K562 (cell line): ENCODE results near the gene ATG10. TPM values are rescaled to one million over a fixed set of nuclear protein-coding genes. Genes with fewer than 3 reads are reported as not detected.
A peak's percentile ranks its signal among the peaks of the same experiment; 100 is the strongest.

ENCODE experiments used
- BRD9 ChIP-seq: fragments of 450-650 bp; IDR thresholded peaks from 2 replicates; pipeline ENCODE4 v1.6.1; 2018; ENCODE audit warnings: low read depth; ENCODE audit not compliant: partially characterized antibody
- E2F3 ChIP-seq: fragments of 250-450 bp; sonication (Bioruptor Pico); IDR thresholded peaks from 2 replicates; pipeline ENCODE4 v1.4.0; 2020; ENCODE audit warnings: mild to moderate bottlenecking
- FOXP1 ChIP-seq: sonication (generic); formaldehyde crosslinking; IDR thresholded peaks from 2 replicates; pipeline ENCODE4 v1.8.0; 2022; ENCODE audit warnings: mild to moderate bottlenecking, missing genetic modification reagents
- MTF1 ChIP-seq: fragments of 250-450 bp; sonication (Bioruptor Pico); IDR thresholded peaks from 2 replicates; pipeline ENCODE4 v1.9.0; 2021; ENCODE audit warnings: moderate library complexity, mild to moderate bottlenecking, inconsistent platforms, borderline replicate concordance
- POU5F1 ChIP-seq: fragments of 150-350 bp; IDR thresholded peaks from 2 replicates; pipeline ENCODE4 v1.6.1; 2014; ENCODE audit warnings: borderline replicate concordance, low read length, low read depth, mild to moderate bottlenecking; ENCODE audit not compliant: partially characterized antibody
- RBM39 ChIP-seq: fragments of 200-400 bp; formaldehyde crosslinking; optimal IDR thresholded peaks from 2 replicates; pipeline ENCODE3; 2018; ENCODE audit warnings: low read depth, low read length
- RFX5 ChIP-seq: IDR thresholded peaks from 2 replicates; pipeline ENCODE4 v1.6.1; 2011; ENCODE audit warnings: low read depth, mild to moderate bottlenecking, improper control_type of control experiment, low read length
- STAT5A ChIP-seq: IDR thresholded peaks from 2 replicates; pipeline ENCODE4 v1.6.1; 2012; ENCODE audit warnings: low read length, inconsistent platforms, borderline replicate concordance
- polyA plus RNA-seq, 8 experiments: library from polyadenylated mRNA; depleted of rRNA in 4 of 8; stranded (reverse) in 5 of 8; unstranded in 3 of 8; fragments of >200 nt; fragmentation: Nextera tagmentation in 2 of 8; fragmentation: Illumina TruSeq in 1 of 8; extraction: Ambion mirVana in 2 of 8; extraction: Trizol in 1 of 8; gene quantifications; 2 replicates each; pipeline versions ENCODE4 v1.2.1 to v1.2.3, GENCODE V29; 2011 to 2014; ENCODE audit warnings: inconsistent platforms in 1 of 8, missing spikeins in 1 of 8
- total RNA-seq, 7 experiments: library from RNA; depleted of rRNA in 6 of 7; stranded (reverse); fragments of >200 nt in 6 of 7; fragmentation: Illumina TruSeq in 2 of 7; extraction: Trizol in 2 of 7; gene quantifications; 2 replicates each; pipeline versions ENCODE4 v1.2.1 to v1.2.3, GENCODE V29; 2011 to 2021; ENCODE audit warnings: low replicate concordance in 1 of 7
- TF ChIP-seq, protein P1 (sequence below): sonication (generic); formaldehyde crosslinking; IDR thresholded peaks from 2 replicates; pipeline ENCODE4 v1.8.0; 2022; ENCODE audit warnings: missing genetic modification reagents, mild to moderate bottlenecking, moderate library complexity, borderline replicate concordance
- TF ChIP-seq, protein P2 (sequence below): fragments of 250-450 bp; sonication (Bioruptor Pico); IDR thresholded peaks from 2 replicates; pipeline ENCODE4 v1.4.0; 2020
- TF ChIP-seq, protein P3 (sequence below): conservative IDR thresholded peaks from 2 replicates; pipeline ENCODE4 v1.6.1; 2011; ENCODE audit warnings: low read depth, mild to moderate bottlenecking, low read length; ENCODE audit not compliant: control insufficient read depth
- TF ChIP-seq, protein P4 (sequence below), 2 experiments: fragments of 450-650 bp; IDR thresholded peaks; 2 replicates each; pipeline ENCODE4 v1.6.1; 2018; ENCODE audit warnings: mild to moderate bottlenecking in 2 of 2, low read depth in 1 of 2; ENCODE audit not compliant: partially characterized antibody in 2 of 2

Gene ATG10
- total and polyA plus RNA-seq, 9 of the 15 experiments (the other 6 are each of a cell fraction or from before 2014, with no cell fraction given), result 7.0 to 18.8 (median 14.6) TPM

DNA sequence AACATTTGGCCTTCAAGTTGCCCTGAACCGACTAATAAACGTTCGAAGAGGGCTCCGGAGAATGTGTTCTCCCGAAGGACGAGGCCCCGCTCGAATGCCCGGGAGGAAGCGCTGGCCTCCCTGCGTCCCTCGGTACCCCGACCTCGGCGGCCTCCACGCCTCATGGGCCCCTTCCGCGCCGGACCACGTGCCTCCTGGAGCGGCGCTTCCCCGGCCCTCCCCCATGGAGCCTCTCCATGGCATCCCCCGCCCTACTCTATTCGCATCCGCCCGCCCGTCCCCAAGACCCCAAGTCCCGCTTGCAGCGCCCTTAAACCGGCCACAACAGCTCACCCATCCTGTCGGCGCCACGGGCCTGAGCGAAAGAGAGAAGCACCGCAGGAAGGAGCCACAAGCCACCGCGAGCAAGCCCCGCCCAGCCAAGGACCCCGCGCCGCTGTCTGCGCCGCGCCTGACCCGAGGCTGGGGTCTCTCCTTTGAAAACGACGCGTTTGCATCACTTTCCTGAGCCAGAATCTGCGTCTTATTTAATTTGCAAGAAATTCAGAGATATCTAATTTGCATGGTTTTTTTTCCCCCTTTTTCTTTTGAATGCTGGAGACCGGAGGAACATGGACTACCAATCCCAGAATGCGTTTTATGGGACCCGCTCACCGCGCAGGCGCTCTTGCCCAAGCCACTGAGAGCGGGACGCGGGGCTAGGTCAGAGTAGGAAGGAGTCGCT lies 306.3 kb downstream of the ATG10 start, which contains the start of gene RPS23 (continued):
- TF ChIP-seq, protein P1, sequence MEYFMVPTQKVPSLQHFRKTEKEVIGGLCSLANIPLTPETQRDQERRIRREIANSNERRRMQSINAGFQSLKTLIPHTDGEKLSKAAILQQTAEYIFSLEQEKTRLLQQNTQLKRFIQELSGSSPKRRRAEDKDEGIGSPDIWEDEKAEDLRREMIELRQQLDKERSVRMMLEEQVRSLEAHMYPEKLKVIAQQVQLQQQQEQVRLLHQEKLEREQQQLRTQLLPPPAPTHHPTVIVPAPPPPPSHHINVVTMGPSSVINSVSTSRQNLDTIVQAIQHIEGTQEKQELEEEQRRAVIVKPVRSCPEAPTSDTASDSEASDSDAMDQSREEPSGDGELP (CRISPR knock-in tag), result peak; percentile 62; the same call in 1 of the 2 replicates
- TF ChIP-seq, protein P2, sequence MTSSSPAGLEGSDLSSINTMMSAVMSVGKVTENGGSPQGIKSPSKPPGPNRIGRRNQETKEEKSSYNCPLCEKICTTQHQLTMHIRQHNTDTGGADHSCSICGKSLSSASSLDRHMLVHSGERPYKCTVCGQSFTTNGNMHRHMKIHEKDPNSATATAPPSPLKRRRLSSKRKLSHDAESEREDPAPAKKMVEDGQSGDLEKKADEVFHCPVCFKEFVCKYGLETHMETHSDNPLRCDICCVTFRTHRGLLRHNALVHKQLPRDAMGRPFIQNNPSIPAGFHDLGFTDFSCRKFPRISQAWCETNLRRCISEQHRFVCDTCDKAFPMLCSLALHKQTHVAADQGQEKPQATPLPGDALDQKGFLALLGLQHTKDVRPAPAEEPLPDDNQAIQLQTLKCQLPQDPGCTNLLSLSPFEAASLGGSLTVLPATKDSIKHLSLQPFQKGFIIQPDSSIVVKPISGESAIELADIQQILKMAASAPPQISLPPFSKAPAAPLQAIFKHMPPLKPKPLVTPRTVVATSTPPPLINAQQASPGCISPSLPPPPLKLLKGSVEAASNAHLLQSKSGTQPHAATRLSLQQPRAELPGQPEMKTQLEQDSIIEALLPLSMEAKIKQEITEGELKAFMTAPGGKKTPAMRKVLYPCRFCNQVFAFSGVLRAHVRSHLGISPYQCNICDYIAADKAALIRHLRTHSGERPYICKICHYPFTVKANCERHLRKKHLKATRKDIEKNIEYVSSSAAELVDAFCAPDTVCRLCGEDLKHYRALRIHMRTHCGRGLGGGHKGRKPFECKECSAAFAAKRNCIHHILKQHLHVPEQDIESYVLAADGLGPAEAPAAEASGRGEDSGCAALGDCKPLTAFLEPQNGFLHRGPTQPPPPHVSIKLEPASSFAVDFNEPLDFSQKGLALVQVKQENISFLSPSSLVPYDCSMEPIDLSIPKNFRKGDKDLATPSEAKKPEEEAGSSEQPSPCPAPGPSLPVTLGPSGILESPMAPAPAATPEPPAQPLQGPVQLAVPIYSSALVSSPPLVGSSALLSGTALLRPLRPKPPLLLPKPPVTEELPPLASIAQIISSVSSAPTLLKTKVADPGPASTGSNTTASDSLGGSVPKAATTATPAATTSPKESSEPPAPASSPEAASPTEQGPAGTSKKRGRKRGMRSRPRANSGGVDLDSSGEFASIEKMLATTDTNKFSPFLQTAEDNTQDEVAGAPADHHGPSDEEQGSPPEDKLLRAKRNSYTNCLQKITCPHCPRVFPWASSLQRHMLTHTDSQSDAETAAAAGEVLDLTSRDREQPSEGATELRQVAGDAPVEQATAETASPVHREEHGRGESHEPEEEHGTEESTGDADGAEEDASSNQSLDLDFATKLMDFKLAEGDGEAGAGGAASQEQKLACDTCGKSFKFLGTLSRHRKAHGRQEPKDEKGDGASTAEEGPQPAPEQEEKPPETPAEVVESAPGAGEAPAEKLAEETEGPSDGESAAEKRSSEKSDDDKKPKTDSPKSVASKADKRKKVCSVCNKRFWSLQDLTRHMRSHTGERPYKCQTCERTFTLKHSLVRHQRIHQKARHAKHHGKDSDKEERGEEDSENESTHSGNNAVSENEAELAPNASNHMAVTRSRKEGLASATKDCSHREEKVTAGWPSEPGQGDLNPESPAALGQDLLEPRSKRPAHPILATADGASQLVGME (CRISPR knock-in tag), result no peak
- TF ChIP-seq POU5F1 (no peak), FOXP1 (CRISPR knock-in tag) (peak; percentile 38), MTF1 (no peak), E2F3 (CRISPR knock-in tag) (peak; percentile 76), BRD9 (no peak), RFX5 (no peak), STAT5A (no peak), RBM39 (peak; percentile 81)
- TF ChIP-seq, protein P3, sequence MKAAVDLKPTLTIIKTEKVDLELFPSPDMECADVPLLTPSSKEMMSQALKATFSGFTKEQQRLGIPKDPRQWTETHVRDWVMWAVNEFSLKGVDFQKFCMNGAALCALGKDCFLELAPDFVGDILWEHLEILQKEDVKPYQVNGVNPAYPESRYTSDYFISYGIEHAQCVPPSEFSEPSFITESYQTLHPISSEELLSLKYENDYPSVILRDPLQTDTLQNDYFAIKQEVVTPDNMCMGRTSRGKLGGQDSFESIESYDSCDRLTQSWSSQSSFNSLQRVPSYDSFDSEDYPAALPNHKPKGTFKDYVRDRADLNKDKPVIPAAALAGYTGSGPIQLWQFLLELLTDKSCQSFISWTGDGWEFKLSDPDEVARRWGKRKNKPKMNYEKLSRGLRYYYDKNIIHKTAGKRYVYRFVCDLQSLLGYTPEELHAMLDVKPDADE, result 0 out of 2 replicates have a peak, but pooled peaks have one; percentile 57
- TF ChIP-seq, protein P4, sequence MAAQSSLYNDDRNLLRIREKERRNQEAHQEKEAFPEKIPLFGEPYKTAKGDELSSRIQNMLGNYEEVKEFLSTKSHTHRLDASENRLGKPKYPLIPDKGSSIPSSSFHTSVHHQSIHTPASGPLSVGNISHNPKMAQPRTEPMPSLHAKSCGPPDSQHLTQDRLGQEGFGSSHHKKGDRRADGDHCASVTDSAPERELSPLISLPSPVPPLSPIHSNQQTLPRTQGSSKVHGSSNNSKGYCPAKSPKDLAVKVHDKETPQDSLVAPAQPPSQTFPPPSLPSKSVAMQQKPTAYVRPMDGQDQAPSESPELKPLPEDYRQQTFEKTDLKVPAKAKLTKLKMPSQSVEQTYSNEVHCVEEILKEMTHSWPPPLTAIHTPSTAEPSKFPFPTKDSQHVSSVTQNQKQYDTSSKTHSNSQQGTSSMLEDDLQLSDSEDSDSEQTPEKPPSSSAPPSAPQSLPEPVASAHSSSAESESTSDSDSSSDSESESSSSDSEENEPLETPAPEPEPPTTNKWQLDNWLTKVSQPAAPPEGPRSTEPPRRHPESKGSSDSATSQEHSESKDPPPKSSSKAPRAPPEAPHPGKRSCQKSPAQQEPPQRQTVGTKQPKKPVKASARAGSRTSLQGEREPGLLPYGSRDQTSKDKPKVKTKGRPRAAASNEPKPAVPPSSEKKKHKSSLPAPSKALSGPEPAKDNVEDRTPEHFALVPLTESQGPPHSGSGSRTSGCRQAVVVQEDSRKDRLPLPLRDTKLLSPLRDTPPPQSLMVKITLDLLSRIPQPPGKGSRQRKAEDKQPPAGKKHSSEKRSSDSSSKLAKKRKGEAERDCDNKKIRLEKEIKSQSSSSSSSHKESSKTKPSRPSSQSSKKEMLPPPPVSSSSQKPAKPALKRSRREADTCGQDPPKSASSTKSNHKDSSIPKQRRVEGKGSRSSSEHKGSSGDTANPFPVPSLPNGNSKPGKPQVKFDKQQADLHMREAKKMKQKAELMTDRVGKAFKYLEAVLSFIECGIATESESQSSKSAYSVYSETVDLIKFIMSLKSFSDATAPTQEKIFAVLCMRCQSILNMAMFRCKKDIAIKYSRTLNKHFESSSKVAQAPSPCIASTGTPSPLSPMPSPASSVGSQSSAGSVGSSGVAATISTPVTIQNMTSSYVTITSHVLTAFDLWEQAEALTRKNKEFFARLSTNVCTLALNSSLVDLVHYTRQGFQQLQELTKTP (IDR thresholded peaks at IDR 0.05; ENCODE audit: low read depth in 1 of 2, partially characterized antibody in 2 of 2), result peak in 1 of 2 experiments; percentile 90
